Measurements from ENCODE around the gene TMEM181. TPM values are rescaled to one million over a fixed set of nuclear protein-coding genes. Genes with fewer than 3 reads are reported as not detected.

The TMEM181 gene, protein sequence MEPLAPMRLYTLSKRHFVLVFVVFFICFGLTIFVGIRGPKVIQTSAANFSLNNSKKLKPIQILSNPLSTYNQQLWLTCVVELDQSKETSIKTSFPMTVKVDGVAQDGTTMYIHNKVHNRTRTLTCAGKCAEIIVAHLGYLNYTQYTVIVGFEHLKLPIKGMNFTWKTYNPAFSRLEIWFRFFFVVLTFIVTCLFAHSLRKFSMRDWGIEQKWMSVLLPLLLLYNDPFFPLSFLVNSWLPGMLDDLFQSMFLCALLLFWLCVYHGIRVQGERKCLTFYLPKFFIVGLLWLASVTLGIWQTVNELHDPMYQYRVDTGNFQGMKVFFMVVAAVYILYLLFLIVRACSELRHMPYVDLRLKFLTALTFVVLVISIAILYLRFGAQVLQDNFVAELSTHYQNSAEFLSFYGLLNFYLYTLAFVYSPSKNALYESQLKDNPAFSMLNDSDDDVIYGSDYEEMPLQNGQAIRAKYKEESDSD
- 43.1 and 50.7 TPM in 2 replicates for total RNA-seq

DNA sequence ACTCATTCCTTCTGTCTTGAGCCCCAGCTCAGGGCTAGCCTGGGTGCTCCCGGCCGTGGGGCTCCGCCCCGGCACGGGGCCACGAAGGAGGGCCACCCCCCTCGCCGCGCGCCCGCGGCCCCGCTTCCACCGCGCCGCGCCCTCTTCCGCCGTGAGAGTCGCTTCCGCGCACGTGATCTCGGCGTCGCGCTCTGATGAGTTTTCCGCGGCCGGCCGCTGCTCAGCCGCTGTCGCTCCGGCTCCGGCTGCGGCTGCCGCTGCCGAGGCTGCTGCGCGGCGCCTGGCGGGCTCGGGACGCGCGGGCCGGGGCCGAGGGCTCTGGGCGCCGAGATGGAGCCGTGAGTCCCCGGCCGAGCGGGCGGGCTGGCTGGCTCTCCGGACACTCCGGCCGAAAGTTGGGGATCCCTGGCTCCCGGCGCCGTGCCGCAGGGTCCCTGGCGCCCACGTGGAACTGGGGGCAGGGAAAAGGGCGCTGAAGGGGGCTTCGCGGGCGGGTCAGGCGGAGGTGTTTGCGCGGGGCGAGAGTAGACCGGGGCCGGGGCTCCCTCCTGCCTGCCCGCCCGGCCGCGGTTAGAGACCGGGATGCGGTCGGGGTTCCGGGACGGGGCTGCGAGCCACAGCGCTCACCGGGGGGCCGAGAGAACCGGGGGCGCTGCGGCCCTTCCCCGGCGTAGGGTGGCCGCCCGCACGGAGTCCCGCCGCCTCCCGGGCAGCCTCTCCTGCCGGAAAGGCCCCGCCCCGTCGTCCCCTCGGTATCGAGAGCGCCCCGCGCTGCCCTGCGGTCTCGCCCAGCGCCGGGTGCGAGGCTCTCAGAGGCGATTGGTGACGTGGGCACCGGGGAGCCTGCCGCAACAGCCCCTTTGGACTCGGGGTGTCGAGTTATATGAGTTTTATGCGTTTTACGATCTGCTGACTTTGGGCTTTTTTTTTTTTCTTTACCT is at the start of gene TMEM181:
Gene TMEM181 (plus strand): TSS at position 197 of the 941 bp plus-strand sequence. CDS start 134 bp downstream, at position 331.

GRCh38 chr6:158644231-158645063 is 84.6 kb downstream of the TMEM181 start, which contains the start of gene DYNLT1:
Gene DYNLT1 (minus strand): TSS chr6:158644743. CDS start chr6:158644708, 35 bp downstream.

GRCh38 chr6:158649289-158650143 is 89.6 kb downstream of the TMEM181 start, which contains the start of gene SYTL3:
Gene SYTL3 (plus strand): TSS chr6:158650054. CDS start chr6:158663269, 13,215 bp downstream.

Other genes starting within 250 kb of the TMEM181 start
- 117 and 167 TPM in 2 replicates for gene TULP4, start 247.6 kb upstream of the TMEM181 start, total RNA-seq
- gene DYNLT1, start 84.7 kb downstream of the TMEM181 start, total RNA-seq: 93.6 and 153 TPM in 2 replicates
- gene SYTL3, start 90.0 kb downstream of the TMEM181 start, total RNA-seq: 3.6 and 6.8 TPM in 2 replicates